Right ventricle myocardium inferior (tissue), 1 donor: ENCODE measurements around the gene APOH. TPM values are rescaled to one million over a fixed set of nuclear protein-coding genes. Genes with fewer than 3 reads are reported as not detected.
"Not testable (repeated sequence)": the region's sequence is repeated elsewhere in the genome, so short reads cannot be mapped to it uniquely, and the experiment has no call there.

ENCODE experiments used
- ATAC-seq: fragments of 200-7000 bp; cut with Tn5 transposase; one replicate; pipeline ENCODE4 v1.9.1; 2020; ENCODE audit warnings: mild to moderate bottlenecking, moderate library complexity
- DNase-seq: peaks from one replicate; pipeline ENCODE4 v3.0.0; 2021; ENCODE audit errors: missing footprints
- intact Hi-C: fragments of 100-400 bp; cut with DNase I; formaldehyde crosslinking; loops from one replicate; pipeline ENCODE4 v1.11.0; 2022
- long read RNA-seq: library from polyadenylated mRNA; unstranded; transcript quantifications from one replicate; pipeline ENCODE4 v2.0.0, GENCODE V29; 2021
- total RNA-seq: library from RNA; stranded (reverse); fragmentation: NEBNext Ultra II Directional; extraction: Animal tissue kit (Norgen Biotek cat#: 25700); gene quantifications from one replicate; pipeline ENCODE4 v1.2.1, GENCODE V29; 2021
- donor health status: DM: no; HTN: yes; CAD: no; lungs with severe emphysema.

Gene APOH, protein sequence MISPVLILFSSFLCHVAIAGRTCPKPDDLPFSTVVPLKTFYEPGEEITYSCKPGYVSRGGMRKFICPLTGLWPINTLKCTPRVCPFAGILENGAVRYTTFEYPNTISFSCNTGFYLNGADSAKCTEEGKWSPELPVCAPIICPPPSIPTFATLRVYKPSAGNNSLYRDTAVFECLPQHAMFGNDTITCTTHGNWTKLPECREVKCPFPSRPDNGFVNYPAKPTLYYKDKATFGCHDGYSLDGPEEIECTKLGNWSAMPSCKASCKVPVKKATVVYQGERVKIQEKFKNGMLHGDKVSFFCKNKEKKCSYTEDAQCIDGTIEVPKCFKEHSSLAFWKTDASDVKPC
- total RNA-seq, result not detected
- long read RNA-seq, result 0 reads

DNA sequence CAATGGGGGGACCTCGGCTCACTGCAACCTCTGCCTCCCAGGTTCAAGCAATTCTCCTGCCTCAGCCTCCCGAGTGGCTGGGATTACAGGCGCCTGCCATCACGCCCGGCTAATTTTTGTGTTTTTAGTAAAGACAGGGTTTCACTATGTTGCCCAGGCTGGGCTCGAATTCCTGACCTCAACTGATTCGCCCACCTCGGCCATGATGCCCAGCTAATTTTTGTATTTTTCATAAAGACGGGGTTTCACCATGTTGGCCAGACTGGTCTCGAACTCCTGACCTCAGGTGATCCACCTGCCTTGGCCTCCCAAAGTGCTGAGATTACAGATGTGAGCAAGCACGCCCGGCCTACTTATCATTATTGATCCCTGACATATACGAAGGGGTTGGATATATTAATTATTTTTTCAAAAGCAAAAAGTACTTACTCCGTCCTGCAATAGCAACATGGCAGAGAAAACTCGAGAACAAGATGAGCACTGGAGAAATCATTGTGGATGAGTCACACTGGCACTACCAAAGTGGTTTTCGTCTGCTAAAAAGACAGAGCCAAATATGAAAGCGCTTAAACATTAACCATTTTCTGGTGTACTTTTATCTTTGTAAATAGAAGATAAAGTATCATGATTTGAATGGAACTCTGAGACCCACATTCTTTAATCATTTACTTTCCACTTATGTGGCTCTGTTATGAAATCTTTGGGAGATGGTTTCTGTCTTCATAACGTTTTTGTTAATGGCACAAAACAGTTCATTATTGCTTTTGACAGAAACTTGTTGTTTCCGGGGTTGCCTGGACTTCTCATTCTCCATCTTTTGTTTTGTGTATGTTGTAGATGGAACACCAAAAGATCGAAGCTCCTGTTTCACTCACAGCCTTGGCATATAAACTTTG lies at the start of gene APOH:
APOH (minus strand) TSS at position 529 of the 896 bp plus-strand sequence; CDS start at position 493, 36 bp downstream.
- intact Hi-C loops, result no loop called here
- no peak for ATAC-seq
- DNase-seq, result no peak

DNA sequence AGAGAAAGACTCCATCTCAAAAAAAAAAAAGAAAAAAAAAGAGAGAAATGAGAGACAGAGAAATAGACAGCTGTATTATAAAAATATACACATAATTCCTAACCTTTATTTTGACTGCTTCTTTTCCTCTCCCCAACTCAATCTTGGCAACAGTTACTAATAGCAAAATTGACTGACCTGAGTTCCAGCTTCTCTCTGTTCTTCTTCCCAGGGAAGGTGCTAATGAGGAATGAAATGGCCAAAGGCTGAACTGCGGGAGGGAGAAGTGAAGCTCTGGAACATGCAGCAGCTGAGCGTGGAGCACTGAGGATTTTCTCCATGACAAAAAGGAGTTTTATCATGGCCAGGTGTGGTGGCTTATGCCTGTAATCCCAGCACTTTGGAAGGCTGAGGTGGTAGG lies 48.0 kb upstream of the APOH start:
- no peak for ATAC-seq
- intact Hi-C loops, result no loop called here

GRCh38 chr17:66276328-66276937 lies 47.2 kb upstream of the APOH start:
- intact Hi-C loops, result no loop called here
- ATAC-seq, result no peak
- no peak for DNase-seq

More for the DNA sequence above, 48.0 kb upstream of the APOH start:
- DNase-seq, result no peak

DNA sequence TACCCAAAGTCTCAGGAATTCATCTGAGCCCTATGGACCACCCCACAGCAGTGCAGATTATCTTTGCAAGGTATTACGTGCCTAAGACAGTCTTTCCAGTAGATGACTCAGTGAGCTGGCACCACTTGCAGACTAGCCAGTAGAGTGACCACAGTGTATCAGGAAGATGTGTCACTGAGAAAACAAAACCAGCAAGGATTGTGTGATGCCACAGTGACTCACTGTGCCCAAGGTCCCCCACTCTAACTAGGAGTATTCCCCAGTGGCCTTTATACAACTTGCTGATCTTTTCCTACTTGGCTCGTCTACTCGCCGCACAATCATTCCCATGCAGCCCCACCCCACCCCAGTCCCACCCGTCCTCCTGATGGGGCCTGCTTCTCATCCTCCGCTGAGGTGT lies 46.4 kb upstream of the APOH start:
- ATAC-seq, result no peak
- no peak for DNase-seq
- intact Hi-C loops, result no loop called here

- intact Hi-C loops, result no loop called here
- ATAC-seq (no peak), DNase-seq (no peak)
Measured at GRCh38 chr17:66273586-66273848, 44.3 kb upstream of the APOH start.

DNA sequence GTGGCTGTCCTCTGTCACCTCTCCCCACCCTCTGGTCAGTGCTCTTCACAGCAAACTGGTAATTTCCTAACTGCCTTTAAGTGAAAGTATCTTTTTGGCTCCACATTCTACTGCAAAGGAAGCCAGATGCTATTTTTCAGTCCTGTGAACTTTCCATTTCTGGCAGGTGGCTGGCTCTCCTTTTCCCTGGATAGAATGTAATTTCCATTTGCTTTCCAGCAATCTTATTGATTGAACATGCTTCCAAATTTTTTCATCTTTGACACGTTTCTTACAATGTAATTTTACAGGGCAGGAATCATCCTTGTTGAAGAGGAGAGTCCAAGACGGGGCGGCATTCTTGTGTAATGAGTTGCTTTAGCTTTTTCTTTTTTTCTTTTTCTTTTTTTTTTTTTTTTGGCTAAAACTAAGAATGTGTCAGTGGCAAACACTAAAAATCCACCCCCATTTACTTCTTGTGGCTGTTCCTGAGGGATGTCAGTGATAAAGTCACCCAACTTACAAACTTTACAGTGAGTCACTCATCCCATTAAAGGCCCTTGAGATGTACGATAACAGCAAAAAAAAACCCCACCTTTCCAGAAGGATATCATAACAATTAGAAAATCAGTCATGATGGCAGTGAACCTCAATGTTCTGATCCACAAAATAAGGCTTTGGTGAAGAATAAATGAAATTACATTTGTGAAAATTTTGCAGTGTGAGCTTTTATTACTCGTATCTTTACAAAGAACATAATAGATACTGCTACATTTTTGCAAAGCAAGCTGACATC lies 43.8 kb upstream of the APOH start:
- ATAC-seq (peak; percentile 37), DNase-seq (no peak)
- intact Hi-C loops, result no loop called here

DNA sequence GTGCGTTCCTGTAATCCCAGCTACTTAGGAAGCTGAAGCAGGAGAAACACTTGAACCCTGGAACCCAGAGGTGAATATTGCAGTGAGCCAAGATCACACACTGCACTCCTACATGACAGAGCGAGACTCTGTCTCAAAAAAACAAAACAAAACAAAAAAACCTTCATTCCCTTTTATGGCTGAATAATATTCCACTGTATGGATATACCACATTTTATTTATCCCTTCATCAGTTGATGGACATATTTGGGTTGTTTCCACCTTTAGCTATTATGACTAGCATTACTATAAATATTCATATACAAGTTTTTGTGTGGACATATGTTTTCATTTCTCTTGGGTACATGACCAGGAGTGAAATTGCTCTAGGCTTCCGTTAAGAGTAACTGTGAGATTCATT lies 42.3 kb upstream of the APOH start:
- intact Hi-C loops, result no loop called here
- ATAC-seq (no peak), DNase-seq (no peak)

- ATAC-seq (no peak), DNase-seq (no peak)
- intact Hi-C loops, result no loop called here
Measured at GRCh38 chr17:66270106-66270505, 40.9 kb upstream of the APOH start.

DNA sequence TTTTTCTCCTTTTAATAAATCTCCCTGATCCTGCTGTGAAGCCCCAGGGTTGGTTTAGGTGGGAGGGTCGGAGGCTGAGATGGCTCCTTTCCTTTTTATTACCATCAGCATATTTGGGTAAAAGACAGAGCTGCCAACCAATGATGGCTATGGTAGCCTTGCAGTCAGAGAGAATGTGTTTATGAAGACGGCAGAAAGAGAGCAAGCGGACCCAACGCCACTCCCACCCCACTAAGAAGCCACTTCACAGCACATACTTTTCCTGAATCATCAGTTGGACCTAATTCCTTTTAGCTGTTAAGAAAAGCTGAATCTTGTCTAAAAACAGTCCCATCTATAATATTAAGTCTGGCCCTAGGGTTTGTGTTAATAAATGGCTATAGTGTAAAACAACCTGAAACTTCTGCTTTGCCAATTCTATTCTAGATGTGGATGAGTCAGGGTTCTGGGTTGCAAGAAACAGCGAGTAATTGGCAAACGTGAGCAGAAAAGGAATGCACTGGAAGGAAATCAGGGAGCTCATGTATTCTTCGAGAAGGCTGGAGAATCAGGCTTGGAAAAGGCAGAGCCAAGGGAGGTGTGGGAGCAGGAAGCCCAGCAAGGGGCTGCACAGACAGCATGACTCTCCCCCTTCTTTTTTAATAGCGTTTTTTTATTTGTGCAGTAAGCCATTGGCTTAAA lies 39.2 kb upstream of the APOH start:
- DNase-seq (no peak), ATAC-seq (no peak)
- intact Hi-C loops, result no loop called here

GRCh38 chr17:66264696-66265095 lies 35.5 kb upstream of the APOH start:
- ATAC-seq (no peak), DNase-seq (no peak)
- intact Hi-C loops, result no loop called here

DNA sequence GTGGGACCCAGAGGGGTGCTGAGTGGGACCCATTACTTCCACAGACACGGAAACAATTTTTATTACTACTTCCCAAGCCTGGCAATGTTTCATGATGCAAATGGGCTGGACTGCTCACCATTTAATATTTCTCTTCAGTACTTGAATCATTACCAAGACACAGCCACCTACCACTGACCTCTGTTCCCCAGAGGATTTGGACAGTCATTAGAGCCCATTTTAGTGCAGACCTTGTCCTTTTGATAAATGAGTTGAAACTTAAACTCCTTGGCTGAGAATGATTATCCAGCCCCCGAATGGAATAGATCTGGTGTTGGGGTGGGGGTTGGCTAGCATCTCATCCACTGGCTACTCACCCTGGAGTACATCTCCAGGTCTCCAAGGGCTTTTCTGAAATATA lies 33.6 kb upstream of the APOH start:
- ATAC-seq (no peak), DNase-seq (no peak)
- intact Hi-C loops, result no loop called here

GRCh38 chr17:66260688-66261087 lies 31.5 kb upstream of the APOH start:
- no peak for ATAC-seq
- intact Hi-C loops, result no loop called here

DNA sequence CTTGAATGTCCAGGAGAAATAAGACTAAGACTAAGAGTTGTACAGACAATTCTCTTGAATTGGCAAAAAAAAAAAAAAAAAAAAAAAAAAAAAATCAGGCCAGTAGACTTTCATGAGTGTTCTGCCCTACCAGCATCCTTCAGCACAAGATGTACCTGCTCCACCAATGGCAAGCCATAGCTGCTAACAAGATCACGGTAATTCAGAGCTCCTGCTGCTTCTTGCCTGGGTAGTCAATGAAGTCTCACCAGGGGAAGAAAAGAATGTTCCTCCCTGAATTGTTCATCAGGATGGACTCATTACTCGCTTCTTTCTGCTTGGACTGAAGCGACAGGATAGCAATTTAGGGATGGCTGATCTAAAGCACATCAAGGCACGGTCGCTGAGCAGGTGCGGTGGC lies 31.1 kb upstream of the APOH start:
- ATAC-seq, result no peak
- no peak for DNase-seq
- intact Hi-C loops, result no loop called here

More at GRCh38 chr17:66260688-66261087, 31.5 kb upstream of the APOH start:
- no peak for DNase-seq

GRCh38 chr17:66255527-66255971 lies 26.3 kb upstream of the APOH start:
- ATAC-seq, result no peak
- DNase-seq, result no peak
- intact Hi-C loops, result loop anchor here (2.0 to 5.0 kb wide), 3 partner anchors 311 to 419 kb away; no protein-coding TSS in a partner anchor

DNA sequence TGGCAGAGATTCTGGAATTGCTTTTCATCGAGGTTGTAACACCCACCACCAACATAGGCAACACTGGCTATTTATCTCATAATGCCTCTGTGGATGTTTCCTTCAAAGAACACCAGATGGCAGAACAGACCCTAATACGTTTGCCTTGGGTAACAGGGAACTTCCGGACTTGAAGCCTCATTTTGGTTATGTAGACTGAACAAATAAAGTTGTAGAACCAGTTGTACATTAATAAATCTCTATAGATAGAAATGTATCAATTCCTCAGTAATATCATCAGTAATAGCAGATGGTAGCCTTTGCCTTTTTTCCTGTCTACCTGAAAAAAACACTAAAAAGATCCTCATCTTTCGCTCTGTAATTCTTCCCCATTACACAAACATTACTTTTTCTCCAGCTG lies 25.9 kb upstream of the APOH start:
- intact Hi-C loops, result loop anchor here (2.0 to 5.0 kb wide), 3 partner anchors 312 to 420 kb away; no protein-coding TSS in a partner anchor
- no peak for DNase-seq
- peak; percentile 59 for ATAC-seq

DNA sequence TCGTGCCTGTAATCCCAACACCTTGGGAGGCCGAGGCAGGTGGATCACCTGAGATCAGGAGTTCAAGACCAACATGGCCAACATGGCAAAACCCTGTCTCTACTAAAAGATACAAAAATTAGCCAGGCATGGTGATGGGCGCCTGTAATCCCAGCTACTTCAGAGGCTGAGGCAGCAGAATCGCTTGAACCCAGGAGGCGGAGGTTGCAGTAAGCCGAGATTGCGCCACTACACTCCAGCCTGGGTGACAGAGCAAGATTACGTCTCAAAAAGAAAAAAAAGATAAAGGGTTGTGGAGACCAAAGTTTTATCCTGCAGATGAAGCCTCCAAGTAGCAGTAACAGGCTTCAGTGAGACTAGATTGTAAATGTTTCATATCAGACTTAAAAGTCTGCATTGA lies 24.2 kb upstream of the APOH start:
- intact Hi-C loops, DNase-seq, ATAC-seq: not testable (repeated sequence)

DNA sequence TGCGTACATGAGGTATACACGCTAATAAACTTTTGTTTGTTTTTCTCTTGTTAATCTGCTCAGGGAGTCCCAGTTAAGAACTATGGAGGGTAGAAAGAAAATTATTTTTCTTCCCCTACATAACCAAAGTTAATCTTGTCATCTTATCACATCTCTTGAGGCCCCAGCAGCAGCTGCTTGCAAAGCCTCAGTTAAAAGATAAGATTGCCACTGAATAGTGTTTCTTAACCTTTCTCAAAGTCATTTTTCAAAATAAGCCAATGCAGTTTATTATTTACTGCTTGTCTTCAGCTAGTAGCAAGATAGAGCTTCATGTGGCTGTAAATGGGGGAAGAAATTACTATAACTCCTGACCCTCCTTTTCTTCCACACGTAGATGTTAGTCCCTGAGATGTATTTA lies 21.5 kb upstream of the APOH start:
- ATAC-seq, result no peak
- intact Hi-C loops, result no loop called here

DNA sequence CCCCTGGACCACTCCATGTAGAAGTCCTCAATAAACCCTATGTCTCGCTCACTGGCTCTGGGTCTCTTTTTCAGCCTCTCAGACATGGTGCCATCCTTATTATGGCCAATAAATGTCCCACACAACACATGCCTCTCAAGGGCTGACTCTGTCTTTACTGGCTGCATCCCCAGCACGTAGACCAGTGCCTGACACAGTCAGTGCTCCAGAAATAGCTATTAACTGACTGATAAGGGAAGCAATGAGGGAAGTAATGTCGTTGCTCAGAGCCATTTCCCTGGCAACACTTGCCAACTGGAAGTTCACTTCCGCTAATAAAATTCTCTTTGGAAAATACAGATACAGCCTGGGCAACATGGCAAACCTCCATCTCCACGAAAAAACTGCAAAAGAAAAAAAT lies 19.1 kb upstream of the APOH start:
- peak; percentile 65 for ATAC-seq
- intact Hi-C loops, result no loop called here

More for the DNA sequence above, 21.5 kb upstream of the APOH start:
- DNase-seq, result no peak

More for the DNA sequence above, 19.1 kb upstream of the APOH start:
- no peak for DNase-seq
